Measurements from ENCODE around the gene ECE2.
"Not testable (repeated sequence)": the region's sequence is repeated elsewhere in the genome, so short reads cannot be mapped to it uniquely, and the experiment has no call there.

ECE2 gene

DNA sequence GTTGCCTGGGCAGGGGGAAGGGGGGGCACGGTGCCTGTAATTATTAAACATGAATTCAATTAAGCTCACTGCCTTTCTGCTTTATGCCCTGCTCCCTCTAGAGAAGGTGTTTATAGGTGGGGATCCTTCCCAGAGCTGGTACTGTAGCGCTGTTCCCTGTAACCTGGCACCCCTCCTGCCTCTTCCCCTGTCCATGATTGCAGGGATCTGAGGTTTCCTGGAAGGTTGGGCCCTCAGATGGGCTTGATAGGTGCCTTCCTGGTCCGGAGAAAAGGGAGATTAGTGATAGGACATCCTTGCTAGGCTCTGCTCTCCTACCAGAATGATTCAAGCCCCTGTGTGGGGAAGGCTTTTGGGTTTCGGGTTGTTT is 59.5 kb downstream of the ECE2 start:
- in situ Hi-C loops (cut with MboI; ENCODE audit: low sequenced_read_pairs), result no loop called here

DNA sequence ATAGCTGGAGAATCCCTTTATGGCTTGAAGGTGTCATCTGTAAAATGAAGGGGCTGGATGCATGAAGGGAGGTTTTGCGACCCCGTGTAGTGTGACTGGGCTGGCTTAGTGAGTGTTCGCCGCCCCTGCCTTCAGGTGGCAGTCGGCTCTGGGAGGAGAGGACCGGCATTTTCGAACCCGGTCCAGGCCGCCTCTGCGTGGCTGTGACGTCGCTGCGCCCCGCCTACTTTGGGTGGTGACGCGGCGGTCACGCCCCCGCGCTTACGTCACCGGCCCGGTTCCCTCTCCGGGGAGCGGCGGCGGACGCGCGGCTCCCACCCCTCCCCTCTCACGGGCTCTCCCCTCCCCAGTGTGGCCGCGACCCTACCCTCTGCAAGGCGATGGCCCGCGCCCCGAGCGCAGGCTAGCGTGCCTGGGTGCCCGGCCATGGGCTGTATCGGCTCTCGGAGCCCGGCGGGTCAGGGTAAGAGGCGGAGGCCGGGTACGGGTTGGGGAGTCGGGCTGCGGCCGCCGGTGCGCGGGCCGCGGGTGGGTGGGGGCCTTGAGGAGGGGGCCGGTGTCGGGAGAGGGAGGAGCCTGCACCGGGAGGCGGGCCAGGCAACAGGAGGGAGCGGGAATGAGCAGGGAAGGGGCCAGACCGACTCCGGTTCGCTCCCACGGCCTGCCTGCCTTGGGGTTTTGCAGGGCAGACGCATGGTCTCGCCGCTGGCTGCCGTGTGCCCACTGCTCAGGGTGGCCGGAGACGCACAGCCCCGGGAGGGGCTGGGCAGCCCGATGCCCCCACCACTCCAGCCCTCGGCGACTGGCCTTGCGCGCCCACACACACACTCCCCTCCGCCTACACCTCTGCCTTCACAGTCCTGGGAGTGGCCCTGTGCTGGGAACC is 60.1 kb downstream of the ECE2 start:
- in situ Hi-C loops (cut with MboI; ENCODE audit: low sequenced_read_pairs), result no loop called here

DNA sequence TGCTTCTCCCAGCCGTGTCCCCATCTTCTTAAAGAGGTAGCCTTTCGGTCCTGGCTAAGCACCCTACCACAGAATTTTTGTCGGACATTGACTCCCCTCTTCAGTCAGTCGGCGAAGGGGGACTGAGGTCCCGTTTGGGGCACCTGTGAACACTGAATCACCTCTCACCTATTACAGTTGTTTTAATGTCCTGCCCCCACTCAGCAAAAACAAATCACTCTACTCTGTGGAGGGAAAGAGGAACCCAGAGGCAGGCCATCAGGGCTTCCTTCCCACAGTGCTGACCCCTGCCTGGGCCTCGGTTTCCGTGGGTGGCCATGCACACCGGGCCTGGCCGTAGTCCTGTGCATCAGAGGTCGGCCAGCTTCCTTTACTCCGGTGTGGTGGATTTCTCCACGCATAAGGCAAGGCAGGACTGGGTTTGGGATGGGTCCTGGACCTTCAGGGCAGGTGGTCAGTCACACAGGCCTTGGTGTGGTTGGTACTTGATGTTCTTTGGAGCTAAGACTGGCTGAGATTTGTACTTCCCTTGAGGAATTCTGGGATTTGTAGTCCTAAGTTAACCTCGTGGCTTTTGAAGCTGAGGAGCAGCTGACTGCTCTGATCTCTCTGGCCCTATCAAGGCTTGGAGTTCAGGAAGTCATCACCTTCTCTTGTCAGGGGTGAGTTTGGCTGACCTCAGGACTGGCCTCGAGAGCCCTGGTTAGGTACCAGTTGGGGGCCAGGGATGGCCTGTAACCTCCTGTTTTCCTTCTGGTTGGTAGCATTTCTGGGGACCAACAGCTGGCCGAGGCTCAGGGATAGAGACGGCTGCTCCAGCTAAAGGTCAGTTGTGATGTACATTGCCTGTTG is 61.0 kb downstream of the ECE2 start:
- in situ Hi-C loops (cut with MboI; ENCODE audit: low sequenced_read_pairs), result no loop called here

DNA sequence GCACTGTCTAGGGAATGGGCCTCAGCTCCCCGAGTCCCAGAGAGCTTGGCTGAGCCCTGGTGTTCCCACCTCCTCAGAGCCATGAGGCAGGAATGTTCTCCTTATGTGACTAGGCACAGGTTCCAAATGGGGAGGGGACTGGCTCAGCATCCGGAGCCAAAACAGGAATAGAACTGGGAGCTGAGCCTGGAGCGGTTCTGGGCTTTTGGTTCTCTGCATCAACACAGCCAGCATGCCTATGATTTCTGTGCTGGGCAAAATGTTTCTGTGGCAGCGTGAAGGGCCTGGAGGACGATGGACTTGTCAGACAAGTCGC is 61.5 kb downstream of the ECE2 start, which contains the start of gene FAM131A:
Gene FAM131A, plus strand, starts transcription at position 202 of the 316 bp plus-strand sequence. Its CDS starts 31 bp downstream, at position 233.
- in situ Hi-C loops (cut with MboI; ENCODE audit: low sequenced_read_pairs), result no loop called here

DNA sequence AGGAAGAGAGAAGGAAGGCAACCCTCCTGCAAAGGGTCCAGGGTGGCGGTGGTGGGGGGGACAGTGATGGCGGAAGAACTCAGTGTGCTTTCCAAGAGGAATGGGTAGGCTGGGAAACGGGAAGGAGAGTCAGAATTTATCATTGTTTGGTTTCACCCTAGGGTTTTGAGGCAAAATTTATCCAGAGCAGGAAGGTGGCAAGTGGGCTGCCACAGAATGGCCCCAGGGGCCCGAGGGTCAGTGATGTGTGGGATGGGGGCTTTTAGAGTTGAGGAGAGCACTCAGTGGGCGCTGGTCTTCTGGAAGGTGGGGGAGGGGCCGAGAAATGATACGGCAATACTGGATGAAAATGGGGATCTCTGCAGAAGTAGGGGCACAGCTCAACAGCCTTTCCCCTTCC is 62.2 kb downstream of the ECE2 start:
- in situ Hi-C loops (cut with MboI; ENCODE audit: low sequenced_read_pairs), result no loop called here

DNA sequence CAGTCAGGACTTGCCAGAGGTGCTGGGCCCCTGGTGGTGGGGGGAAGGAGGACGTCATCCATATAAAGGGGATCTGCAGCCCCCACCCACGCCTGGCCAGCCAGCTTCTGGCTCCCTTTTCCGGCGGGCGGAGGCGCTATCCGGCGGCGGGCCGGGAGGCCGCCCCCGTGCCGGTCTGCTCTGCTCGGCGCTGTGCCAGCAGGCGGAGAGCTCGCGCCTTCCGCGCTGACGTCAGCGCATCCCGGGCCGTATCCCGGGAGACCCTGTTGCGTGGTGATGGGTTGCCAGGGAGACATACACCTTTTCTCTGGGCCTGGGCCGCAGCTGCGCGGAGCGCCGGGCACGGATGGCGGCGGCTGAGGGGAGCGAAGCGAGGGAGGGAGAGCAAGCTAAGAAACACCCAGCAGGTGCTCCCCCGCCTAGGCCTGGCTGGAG is 62.7 kb downstream of the ECE2 start:
- in situ Hi-C loops (cut with MboI; ENCODE audit: low sequenced_read_pairs), result no loop called here

DNA sequence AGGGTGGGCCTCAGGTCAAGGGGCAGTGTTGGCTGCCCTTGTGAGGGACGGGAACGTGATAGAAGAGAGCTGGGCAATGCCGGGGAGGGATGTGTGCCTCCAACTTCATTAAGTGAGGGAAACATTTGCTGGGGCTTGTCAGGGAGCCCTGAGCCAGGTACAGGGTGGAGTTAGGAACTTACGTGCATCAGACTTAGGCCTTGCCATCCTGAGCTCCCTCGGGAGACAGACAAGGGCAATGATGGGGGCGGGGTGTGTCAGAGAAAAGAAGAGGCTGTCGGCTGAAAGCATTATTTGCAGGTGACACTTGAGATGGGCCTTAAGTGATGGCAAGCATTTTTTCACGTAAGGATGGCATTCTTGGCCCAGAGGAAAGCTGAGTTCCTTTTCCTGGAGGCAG is 63.2 kb downstream of the ECE2 start:
- in situ Hi-C loops (cut with MboI; ENCODE audit: low sequenced_read_pairs), result no loop called here

DNA sequence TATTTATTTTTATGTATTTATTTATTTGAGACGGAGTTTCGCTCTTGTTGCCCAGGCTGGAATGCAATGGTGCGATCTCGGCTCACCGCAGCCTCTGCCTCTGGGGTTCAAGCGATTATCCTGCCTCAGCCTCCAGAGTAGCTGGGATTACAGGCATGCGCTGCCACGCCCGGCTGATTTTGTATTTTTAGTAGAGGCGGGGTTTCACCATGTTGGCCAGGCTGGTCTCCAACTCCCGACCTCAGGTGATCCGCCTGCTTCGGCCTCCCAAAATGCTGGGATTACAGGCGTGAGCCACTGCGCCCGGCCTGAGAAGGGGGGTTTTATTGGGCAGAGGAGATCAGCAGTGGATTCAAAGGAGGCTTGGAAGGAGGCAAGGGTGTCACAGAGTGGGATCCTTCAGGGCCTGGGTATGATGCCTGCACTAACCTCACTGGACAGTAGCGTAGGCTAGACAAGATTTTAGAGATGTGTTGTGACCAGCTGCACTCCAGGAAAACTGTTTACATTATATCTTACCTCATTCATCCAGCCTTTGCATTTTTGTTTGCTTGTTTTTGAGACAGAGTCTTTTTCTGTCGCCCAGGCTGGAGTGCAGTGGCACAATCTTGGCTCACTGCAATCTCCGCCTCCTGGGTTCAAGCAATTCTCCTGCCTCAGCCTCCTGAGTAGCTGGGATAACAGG is 63.8 kb downstream of the ECE2 start:
- in situ Hi-C loops (cut with MboI; ENCODE audit: low sequenced_read_pairs), result not testable (repeated sequence)

DNA sequence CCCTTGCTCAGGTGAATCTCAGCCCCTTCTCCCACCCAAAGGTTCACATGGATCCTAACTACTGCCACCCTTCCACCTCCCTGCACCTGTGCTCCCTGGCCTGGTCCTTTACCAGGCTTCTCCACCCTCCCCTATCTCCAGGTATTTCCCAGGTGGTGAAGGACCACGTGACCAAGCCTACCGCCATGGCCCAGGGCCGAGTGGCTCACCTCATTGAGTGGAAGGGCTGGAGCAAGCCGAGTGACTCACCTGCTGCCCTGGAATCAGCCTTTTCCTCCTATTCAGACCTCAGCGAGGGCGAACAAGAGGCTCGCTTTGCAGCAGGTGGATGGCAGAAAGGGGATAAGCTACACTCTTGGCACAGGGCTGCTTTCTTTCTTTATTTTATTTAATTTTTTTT is 66.1 kb downstream of the ECE2 start:
- in situ Hi-C loops (cut with MboI; ENCODE audit: low sequenced_read_pairs), result no loop called here

Measured in hTERT RPE-1 (cell line).